Measurements from ENCODE around the gene KCND2.

Gene KCND2

DNA sequence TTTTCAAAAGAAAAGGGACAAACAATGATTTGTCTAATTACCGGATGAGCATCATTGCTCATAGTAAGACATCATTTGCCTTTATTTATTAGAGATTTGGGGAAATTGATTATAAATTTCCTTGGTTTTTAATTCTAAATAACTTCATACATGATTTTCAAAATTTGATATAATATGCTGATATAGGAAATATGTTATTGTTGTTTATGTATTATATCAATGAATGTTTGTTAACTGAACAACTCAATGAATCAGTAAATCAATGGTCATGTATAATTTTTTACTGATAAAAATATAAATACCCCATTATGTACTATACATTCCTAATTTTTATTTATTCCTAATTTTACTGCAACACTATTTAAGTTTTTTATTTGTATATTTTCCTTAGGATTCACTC lies 327.6 kb downstream of the KCND2 start:
- Histone ChIP-seq H3K27ac (no peak overlapping the region), H3K4me1 (no peaks in the 10 kb centered on the region), H3K27me3 (ENCODE audit: control insufficient read depth, insufficient read depth, low read length) (no peaks in the 10 kb centered on the region), H3K9ac (no peak overlapping the region), H2AFZ (no peak overlapping the region), H3K36me3 (ENCODE audit: control insufficient read depth, insufficient read depth, low read length) (no peaks in the 10 kb centered on the region), H3K79me2 (no peaks in the 10 kb centered on the region), H3K4me2 (ENCODE audit: low read length) (no peak overlapping the region), H3K9me3 (ENCODE audit: control insufficient read depth, low read length) (no peaks in the 10 kb centered on the region), H3K4me3 (ENCODE audit: low read depth, low read length) (no peak overlapping the region)
- TF ChIP-seq, protein P1, sequence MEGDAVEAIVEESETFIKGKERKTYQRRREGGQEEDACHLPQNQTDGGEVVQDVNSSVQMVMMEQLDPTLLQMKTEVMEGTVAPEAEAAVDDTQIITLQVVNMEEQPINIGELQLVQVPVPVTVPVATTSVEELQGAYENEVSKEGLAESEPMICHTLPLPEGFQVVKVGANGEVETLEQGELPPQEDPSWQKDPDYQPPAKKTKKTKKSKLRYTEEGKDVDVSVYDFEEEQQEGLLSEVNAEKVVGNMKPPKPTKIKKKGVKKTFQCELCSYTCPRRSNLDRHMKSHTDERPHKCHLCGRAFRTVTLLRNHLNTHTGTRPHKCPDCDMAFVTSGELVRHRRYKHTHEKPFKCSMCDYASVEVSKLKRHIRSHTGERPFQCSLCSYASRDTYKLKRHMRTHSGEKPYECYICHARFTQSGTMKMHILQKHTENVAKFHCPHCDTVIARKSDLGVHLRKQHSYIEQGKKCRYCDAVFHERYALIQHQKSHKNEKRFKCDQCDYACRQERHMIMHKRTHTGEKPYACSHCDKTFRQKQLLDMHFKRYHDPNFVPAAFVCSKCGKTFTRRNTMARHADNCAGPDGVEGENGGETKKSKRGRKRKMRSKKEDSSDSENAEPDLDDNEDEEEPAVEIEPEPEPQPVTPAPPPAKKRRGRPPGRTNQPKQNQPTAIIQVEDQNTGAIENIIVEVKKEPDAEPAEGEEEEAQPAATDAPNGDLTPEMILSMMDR (IDR thresholded peaks at IDR 0.05) = no peak

DNA sequence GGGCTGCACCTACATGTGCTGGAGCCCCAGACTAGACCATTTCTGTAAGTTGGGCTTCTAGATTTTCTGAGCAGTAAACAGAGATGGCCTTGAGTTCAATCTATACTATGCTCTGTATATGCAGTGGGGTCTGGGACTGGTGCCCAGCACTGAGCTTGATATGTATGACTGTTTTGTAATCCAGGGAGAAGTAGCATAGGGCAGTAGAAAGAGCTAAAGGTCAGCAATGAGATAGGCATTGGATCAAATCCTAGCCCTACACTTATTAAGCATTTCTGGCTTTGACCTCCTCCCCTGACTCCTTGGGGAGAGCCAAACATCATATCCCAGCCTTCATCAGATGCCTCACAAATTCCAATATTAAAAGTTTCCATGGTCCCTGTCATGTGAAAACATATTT lies 330.4 kb downstream of the KCND2 start:
- Histone ChIP-seq H3K4me2 (ENCODE audit: low read length) (no peak overlapping the region), H3K9ac (no peak overlapping the region), H3K36me3 (ENCODE audit: control insufficient read depth, insufficient read depth, low read length) (no peaks in the 10 kb centered on the region), H3K27ac (no peak overlapping the region), H3K4me1 (no peaks in the 10 kb centered on the region), H3K9me3 (ENCODE audit: control insufficient read depth, low read length) (no peaks in the 10 kb centered on the region), H3K4me3 (ENCODE audit: low read depth, low read length) (no peak overlapping the region), H3K27me3 (ENCODE audit: control insufficient read depth, insufficient read depth, low read length) (no peaks in the 10 kb centered on the region), H3K79me2 (no peaks in the 10 kb centered on the region), H2AFZ (no peak overlapping the region)
- TF ChIP-seq, protein P1 (IDR thresholded peaks at IDR 0.05) = no peak

GRCh38 chr7:120609136-120609753 lies 336.3 kb downstream of the KCND2 start:
- Histone ChIP-seq H3K27me3 (ENCODE audit: control insufficient read depth, insufficient read depth, low read length) (no peaks in the 10 kb centered on the region), H3K27ac (no peak overlapping the region), H3K4me1 (no peaks in the 10 kb centered on the region), H2AFZ (no peak overlapping the region), H3K4me3 (ENCODE audit: low read depth, low read length) (no peak overlapping the region), H3K79me2 (no peaks in the 10 kb centered on the region), H3K4me2 (ENCODE audit: low read length) (no peak overlapping the region), H3K9ac (no peak overlapping the region), H3K9me3 (ENCODE audit: control insufficient read depth, low read length) (no peaks in the 10 kb centered on the region), H3K36me3 (ENCODE audit: control insufficient read depth, insufficient read depth, low read length) (no peaks in the 10 kb centered on the region)
- TF ChIP-seq, protein P1 (IDR thresholded peaks at IDR 0.05) = no peak

DNA sequence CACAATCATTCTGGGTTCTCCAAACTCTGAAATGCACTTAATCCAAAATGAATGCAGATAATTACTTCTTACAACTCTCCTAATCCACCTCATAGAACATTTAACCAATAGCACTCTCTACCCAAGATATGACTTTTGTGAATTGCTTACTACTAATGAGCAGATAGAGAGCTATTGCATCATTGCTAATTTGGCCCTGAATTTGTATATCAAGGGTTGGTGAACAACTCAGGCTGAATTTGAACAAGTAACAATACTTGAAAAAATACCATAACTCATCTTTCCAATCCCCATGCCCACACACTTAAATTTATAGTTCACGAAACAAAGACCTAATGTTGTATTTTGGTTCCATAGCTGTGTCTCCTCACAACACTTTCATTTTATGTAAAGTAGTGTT lies 339.0 kb downstream of the KCND2 start:
- TF ChIP-seq, protein P1 (IDR thresholded peaks at IDR 0.05) = no peak
- H3K4me2 ChIP-seq (ENCODE audit: low read length) = no peak overlapping the region

DNA sequence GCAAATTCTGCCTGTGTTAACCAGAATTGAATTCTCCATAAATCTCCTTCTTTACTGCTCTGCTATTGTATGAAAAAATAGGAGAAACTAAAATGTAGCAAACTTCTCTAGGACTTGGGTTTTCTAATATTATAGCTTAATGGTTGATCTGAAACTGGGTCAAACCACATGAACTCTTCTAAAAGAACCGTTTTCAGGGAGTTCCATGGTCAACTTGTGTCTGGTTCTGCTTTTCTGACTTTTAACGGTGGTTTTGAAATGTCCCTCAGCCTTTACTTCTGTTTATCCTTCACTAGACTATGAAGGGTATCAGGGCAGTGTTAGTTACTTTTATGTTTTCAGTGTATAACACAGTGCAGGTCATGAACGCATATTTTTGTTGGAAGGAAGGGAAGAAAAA lies 342.7 kb downstream of the KCND2 start:
- H3K79me2 ChIP-seq = no peaks in the 10 kb centered on the region
- TF ChIP-seq, protein P1 (IDR thresholded peaks at IDR 0.05) = no peak
- no peak overlapping the region for H3K4me3 ChIP-seq (ENCODE audit: low read depth, low read length)
- H3K4me2 ChIP-seq (ENCODE audit: low read length) = no peak overlapping the region
- no peak overlapping the region for H2AFZ ChIP-seq
- H3K27me3 ChIP-seq (ENCODE audit: control insufficient read depth, insufficient read depth, low read length) = no peaks in the 10 kb centered on the region
- H3K4me1 ChIP-seq = no peaks in the 10 kb centered on the region
- H3K9ac ChIP-seq = no peak overlapping the region
- H3K36me3 ChIP-seq (ENCODE audit: control insufficient read depth, insufficient read depth, low read length) = no peaks in the 10 kb centered on the region
- H3K27ac ChIP-seq = no peak overlapping the region
- no peaks in the 10 kb centered on the region for H3K9me3 ChIP-seq (ENCODE audit: control insufficient read depth, low read length)

More for the DNA sequence above, 339.0 kb downstream of the KCND2 start:
- Histone ChIP-seq H3K27me3 (ENCODE audit: control insufficient read depth, insufficient read depth, low read length) (no peaks in the 10 kb centered on the region), H3K4me1 (no peaks in the 10 kb centered on the region), H3K79me2 (no peaks in the 10 kb centered on the region), H3K9ac (no peak overlapping the region), H3K36me3 (ENCODE audit: control insufficient read depth, insufficient read depth, low read length) (no peaks in the 10 kb centered on the region), H3K9me3 (ENCODE audit: control insufficient read depth, low read length) (no peaks in the 10 kb centered on the region), H3K27ac (no peak overlapping the region), H2AFZ (no peak overlapping the region), H3K4me3 (ENCODE audit: low read depth, low read length) (no peak overlapping the region)

Data from parathyroid adenoma (tissue), 2 donors.